Measurements from ENCODE around the gene AVEN.
"Not testable (repeated sequence)": the region's sequence is repeated elsewhere in the genome, so short reads cannot be mapped to it uniquely, and the experiment has no call there.

The AVEN gene

GRCh38 chr15:34012461-34013028 lies 26.5 kb downstream of the AVEN start:
- no peak for TF ChIP-seq CTCF (conservative IDR thresholded peaks at IDR 0.05; ENCODE audit: low read depth)
- POLR2A ChIA-PET (ENCODE audit: low non-redundant PET): no interaction called here
- CTCF ChIA-PET: interaction anchor here (0.6 kb wide), 1 partner anchor 1976 kb away, joined by 3 read pairs; no protein-coding TSS in a partner anchor
- H3K27ac ChIP-seq: no peak overlapping the region
- DNase-seq (ENCODE audit: low spot score): no peak

- ChIA-PET CTCF (interaction anchor here (0.6 kb wide), 1 partner anchor 107 kb away, joined by 3 read pairs; no protein-coding TSS in a partner anchor), POLR2A (ENCODE audit: low non-redundant PET) (no interaction called here)
- H3K27ac ChIP-seq: no peak overlapping the region
- no peak for TF ChIP-seq CTCF (conservative IDR thresholded peaks at IDR 0.05; ENCODE audit: low read depth)
- no peak for DNase-seq (ENCODE audit: low spot score)
These were observed 27.5 kb downstream of the AVEN start for GRCh38 chr15:34011481-34011880.

GRCh38 chr15:34010921-34011320 lies 28.1 kb downstream of the AVEN start:
- no peak for DNase-seq (ENCODE audit: low spot score)
- no peak for TF ChIP-seq CTCF (conservative IDR thresholded peaks at IDR 0.05; ENCODE audit: low read depth)
- ChIA-PET POLR2A (ENCODE audit: low non-redundant PET) (no interaction called here), CTCF (interaction anchor here (0.6 kb wide), 1 partner anchor 108 kb away, joined by 3 read pairs; no protein-coding TSS in a partner anchor)
- H3K27ac ChIP-seq: no peak overlapping the region

- no peak overlapping the region for H3K27ac ChIP-seq
- CTCF ChIA-PET: no interaction called here
- DNase-seq (ENCODE audit: low spot score): no peak
- no peak for TF ChIP-seq CTCF (conservative IDR thresholded peaks at IDR 0.05; ENCODE audit: low read depth)
- POLR2A ChIA-PET (ENCODE audit: low non-redundant PET): no interaction called here
These were observed 29.3 kb downstream of the AVEN start for GRCh38 chr15:34009656-34010055.

- POLR2A ChIA-PET (ENCODE audit: low non-redundant PET): no interaction called here
- H3K27ac ChIP-seq: no peak overlapping the region
- no peak for DNase-seq (ENCODE audit: low spot score)
- CTCF ChIA-PET: interaction anchor here (0.6 kb wide), 1 partner anchor 266 kb away, joined by 6 read pairs; no protein-coding TSS in a partner anchor
- TF ChIP-seq CTCF (conservative IDR thresholded peaks at IDR 0.05; ENCODE audit: low read depth): no peak
These were observed 32.6 kb downstream of the AVEN start for GRCh38 chr15:34006381-34006780.

GRCh38 chr15:34001536-34001935 lies 37.5 kb downstream of the AVEN start:
- peak; percentile 61 for DNase-seq (ENCODE audit: low spot score)
- no peak overlapping the region for H3K27ac ChIP-seq
- no peak for TF ChIP-seq CTCF (conservative IDR thresholded peaks at IDR 0.05; ENCODE audit: low read depth)
- ChIA-PET CTCF (interaction anchor here (0.6 kb wide), 1 partner anchor 190 kb away, joined by 3 read pairs; no protein-coding TSS in a partner anchor), POLR2A (ENCODE audit: low non-redundant PET) (no interaction called here)

- POLR2A ChIA-PET (ENCODE audit: low non-redundant PET); H3K27ac ChIP-seq; DNase-seq (ENCODE audit: low spot score): not testable (repeated sequence)
- CTCF ChIA-PET: interaction anchor here (0.6 kb wide), 1 partner anchor 971 kb away, joined by 3 read pairs; no protein-coding TSS in a partner anchor
These were observed 43.3 kb downstream of the AVEN start for GRCh38 chr15:33995666-33996065.

All from RWPE1 (cell line).